ENCODE measurements around the gene SGMS1. TPM values are rescaled to one million over a fixed set of nuclear protein-coding genes. Genes with fewer than 3 reads are reported as not detected.

Gene SGMS1
- total RNA-seq, 1 experiment from 2014 or later: 24.7 TPM

DNA sequence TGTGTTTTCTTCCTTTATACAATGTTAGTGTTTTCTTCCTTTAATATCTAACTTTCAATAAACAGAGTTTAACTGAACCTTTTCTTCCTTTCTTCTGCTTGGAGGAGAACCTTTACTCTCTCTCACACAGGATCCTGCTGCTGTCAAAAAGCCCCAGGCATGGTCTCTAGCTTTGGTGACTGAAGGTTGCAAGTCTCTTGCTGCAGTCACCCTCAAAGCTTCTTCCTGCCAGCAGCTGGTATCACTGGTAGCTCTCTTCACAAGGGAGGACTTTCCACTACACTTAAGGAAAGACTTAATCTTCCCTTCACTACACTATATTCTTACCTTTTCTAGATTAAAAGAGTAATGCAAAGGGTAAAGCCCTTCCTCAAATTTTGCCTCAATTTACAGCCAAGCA lies 153.4 kb downstream of the SGMS1 start:
- TF ChIP-seq, protein P1, sequence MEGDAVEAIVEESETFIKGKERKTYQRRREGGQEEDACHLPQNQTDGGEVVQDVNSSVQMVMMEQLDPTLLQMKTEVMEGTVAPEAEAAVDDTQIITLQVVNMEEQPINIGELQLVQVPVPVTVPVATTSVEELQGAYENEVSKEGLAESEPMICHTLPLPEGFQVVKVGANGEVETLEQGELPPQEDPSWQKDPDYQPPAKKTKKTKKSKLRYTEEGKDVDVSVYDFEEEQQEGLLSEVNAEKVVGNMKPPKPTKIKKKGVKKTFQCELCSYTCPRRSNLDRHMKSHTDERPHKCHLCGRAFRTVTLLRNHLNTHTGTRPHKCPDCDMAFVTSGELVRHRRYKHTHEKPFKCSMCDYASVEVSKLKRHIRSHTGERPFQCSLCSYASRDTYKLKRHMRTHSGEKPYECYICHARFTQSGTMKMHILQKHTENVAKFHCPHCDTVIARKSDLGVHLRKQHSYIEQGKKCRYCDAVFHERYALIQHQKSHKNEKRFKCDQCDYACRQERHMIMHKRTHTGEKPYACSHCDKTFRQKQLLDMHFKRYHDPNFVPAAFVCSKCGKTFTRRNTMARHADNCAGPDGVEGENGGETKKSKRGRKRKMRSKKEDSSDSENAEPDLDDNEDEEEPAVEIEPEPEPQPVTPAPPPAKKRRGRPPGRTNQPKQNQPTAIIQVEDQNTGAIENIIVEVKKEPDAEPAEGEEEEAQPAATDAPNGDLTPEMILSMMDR (IDR thresholded peaks at IDR 0.05; ENCODE audit: unreplicated experiment): no peak
- Mint-ChIP-seq H3K9me3 (ENCODE audit: unreplicated experiment) (no peaks in the 10 kb centered on the region), H3K27me3 (ENCODE audit: insufficient read depth, unreplicated experiment) (no peaks in the 10 kb centered on the region), H3K4me3 (ENCODE audit: unreplicated experiment) (no peak overlapping the region), H3K27ac (ENCODE audit: low read depth, unreplicated experiment) (no peak overlapping the region), H3K36me3 (ENCODE audit: insufficient read depth, unreplicated experiment) (peaks cover 5% of the 10 kb centered on the region), H3K4me1 (ENCODE audit: insufficient read depth, unreplicated experiment) (peaks cover 13% of the 10 kb centered on the region)
- no peak for DNase-seq (ENCODE audit: unreplicated experiment)
- intact Hi-C loops (cut with micrococcal nuclease): no loop called here
- POLR2A ChIA-PET: interaction anchor here (0.6 kb wide), 1 partner anchor 12 kb away, joined by 3 read pairs; no protein-coding TSS in a partner anchor
- BruUV-seq (replicated peaks): no TSS peak
- CTCF ChIA-PET: interaction anchor here (1.5 kb wide), 1 partner anchor 19 kb away, joined by 4 read pairs; no protein-coding TSS in a partner anchor

DNA sequence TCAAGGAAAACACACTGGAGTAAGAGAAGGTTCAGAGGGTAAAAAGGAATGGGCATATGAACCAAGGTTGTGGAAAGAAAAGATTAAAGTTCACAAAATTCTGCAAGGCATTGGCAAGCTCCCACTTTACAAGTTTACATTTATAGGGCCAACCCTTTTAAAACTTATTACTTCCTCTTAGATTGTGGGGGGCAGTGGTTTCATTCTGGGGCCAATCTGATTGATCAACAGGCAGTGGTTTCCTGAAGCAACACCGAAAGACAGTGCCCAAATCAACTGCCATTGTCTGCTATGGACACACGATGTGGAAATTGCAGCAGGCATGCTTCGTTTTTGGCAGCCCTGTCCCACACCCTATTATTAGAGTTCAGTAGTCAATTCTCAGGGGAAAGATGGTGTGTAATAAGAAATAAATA lies 154.0 kb downstream of the SGMS1 start:
- Mint-ChIP-seq H3K27me3 (ENCODE audit: insufficient read depth, unreplicated experiment) (no peaks in the 10 kb centered on the region), H3K9me3 (ENCODE audit: unreplicated experiment) (no peaks in the 10 kb centered on the region), H3K4me3 (ENCODE audit: unreplicated experiment) (no peak overlapping the region), H3K36me3 (ENCODE audit: insufficient read depth, unreplicated experiment) (peaks cover 5% of the 10 kb centered on the region), H3K4me1 (ENCODE audit: insufficient read depth, unreplicated experiment) (peaks cover 13% of the 10 kb centered on the region), H3K27ac (ENCODE audit: low read depth, unreplicated experiment) (no peak overlapping the region)
- CTCF ChIA-PET: interaction anchor here (1.5 kb wide), 1 partner anchor 20 kb away, joined by 4 read pairs; no protein-coding TSS in a partner anchor
- intact Hi-C loops (cut with micrococcal nuclease): no loop called here
- DNase-seq (ENCODE audit: unreplicated experiment): no peak
- POLR2A ChIA-PET: no interaction called here
- TF ChIP-seq, protein P1 (IDR thresholded peaks at IDR 0.05; ENCODE audit: unreplicated experiment): no peak
- no TSS peak for BruUV-seq (replicated peaks)

DNA sequence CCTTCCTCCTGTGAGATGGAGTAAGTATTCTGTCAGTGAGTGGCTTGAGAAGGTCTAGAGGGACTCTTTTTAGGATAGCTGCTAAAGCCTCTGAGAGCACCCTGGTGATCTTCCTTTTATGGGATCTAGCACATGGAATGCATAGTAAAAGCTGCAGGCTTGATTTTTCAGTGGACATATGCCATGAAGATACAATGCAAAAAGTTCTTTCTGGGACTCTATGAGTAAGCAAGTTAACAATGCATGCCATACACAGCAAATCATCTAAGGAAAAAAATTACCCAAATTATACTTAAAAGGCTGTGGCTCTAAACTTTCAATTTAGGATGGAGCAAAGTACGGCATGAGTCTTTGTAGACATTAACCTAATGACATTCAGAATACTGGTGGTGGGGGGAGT lies 154.5 kb downstream of the SGMS1 start:
- TF ChIP-seq, protein P1 (IDR thresholded peaks at IDR 0.05; ENCODE audit: unreplicated experiment): no peak
- no peaks in the 10 kb centered on the region for H3K27me3 Mint-ChIP-seq (ENCODE audit: insufficient read depth, unreplicated experiment)
- no peak overlapping the region for H3K4me3 Mint-ChIP-seq (ENCODE audit: unreplicated experiment)
- H3K36me3 Mint-ChIP-seq (ENCODE audit: insufficient read depth, unreplicated experiment): peaks cover 5% of the 10 kb centered on the region
- ChIA-PET POLR2A (no interaction called here), CTCF (interaction anchor here (0.5 kb wide), 1 partner anchor 20 kb away, joined by 3 read pairs; no protein-coding TSS in a partner anchor)
- BruUV-seq (replicated peaks): no TSS peak
- peaks cover 13% of the 10 kb centered on the region for H3K4me1 Mint-ChIP-seq (ENCODE audit: insufficient read depth, unreplicated experiment)
- intact Hi-C loops (cut with micrococcal nuclease): no loop called here
- H3K9me3 Mint-ChIP-seq (ENCODE audit: unreplicated experiment): no peaks in the 10 kb centered on the region
- DNase-seq (ENCODE audit: unreplicated experiment): no peak
- no peak overlapping the region for H3K27ac Mint-ChIP-seq (ENCODE audit: low read depth, unreplicated experiment)

DNA sequence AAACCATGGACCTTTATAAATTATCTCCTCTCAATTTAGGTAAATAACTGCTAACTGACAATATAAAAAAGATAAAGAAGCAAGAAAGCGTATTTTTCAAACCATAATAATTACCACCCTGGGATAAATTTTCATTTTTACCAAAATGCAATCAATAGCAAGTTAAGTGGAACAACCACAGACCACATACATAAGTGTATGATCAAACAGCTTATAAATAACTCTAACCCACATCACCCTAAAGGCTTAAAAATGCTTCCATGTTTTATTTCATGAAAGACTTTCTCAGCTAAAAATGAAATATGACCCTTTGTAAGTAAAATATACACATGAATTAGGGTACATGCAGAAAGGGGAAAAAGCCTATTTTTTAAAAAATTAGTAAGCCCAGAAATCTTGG lies 156.5 kb downstream of the SGMS1 start:
- intact Hi-C loops (cut with micrococcal nuclease): no loop called here
- POLR2A ChIA-PET: no interaction called here
- TF ChIP-seq, protein P1 (IDR thresholded peaks at IDR 0.05; ENCODE audit: unreplicated experiment): no peak
- no peak for DNase-seq (ENCODE audit: unreplicated experiment)
- Mint-ChIP-seq H3K27ac (ENCODE audit: low read depth, unreplicated experiment) (no peak overlapping the region), H3K4me3 (ENCODE audit: unreplicated experiment) (no peak overlapping the region), H3K27me3 (ENCODE audit: insufficient read depth, unreplicated experiment) (no peaks in the 10 kb centered on the region), H3K4me1 (ENCODE audit: insufficient read depth, unreplicated experiment) (peaks cover 13% of the 10 kb centered on the region), H3K36me3 (ENCODE audit: insufficient read depth, unreplicated experiment) (peaks cover 5% of the 10 kb centered on the region), H3K9me3 (ENCODE audit: unreplicated experiment) (no peaks in the 10 kb centered on the region)
- CTCF ChIA-PET: no interaction called here
- no TSS peak for BruUV-seq (replicated peaks)

Measured in MCF 10A (cell line).